ENCODE results near the gene TMEM175. TPM values are rescaled to one million over a fixed set of nuclear protein-coding genes. Genes with fewer than 3 reads are reported as not detected.
A peak's percentile ranks its signal among the peaks of the same experiment; 100 is the strongest.
"Not testable (repeated sequence)": the region's sequence is repeated elsewhere in the genome, so short reads cannot be mapped to it uniquely, and the experiment has no call there.

The TMEM175 gene
- polyA plus RNA-seq, 1 of the 3 experiments (the other 2 are of a cell fraction): 54.2 TPM

GRCh38 chr4:926538-926937, 5.7 kb upstream of the TMEM175 start:
- Histone ChIP-seq H3K4me1 (ENCODE audit: control insufficient read depth in 1 of 2, insufficient read depth in 2 of 2, low read depth in 1 of 2, low read length in 1 of 2) (peaks cover 5 to 14% of the 10 kb centered on the region in 2 experiments; a peak in 3 of 4 replicates), H3K9ac (no peak overlapping the region), H3K9me3 (no peaks in the 10 kb centered on the region), H4K20me1 (ENCODE audit: insufficient read depth) (peaks cover 78% of the 10 kb centered on the region), H3F3A (replicated peaks; ENCODE audit: insufficient read depth) (no peaks in the 10 kb centered on the region), H3K36me3 (replicated peaks in 1 of 2; ENCODE audit: control insufficient read depth in 1 of 2, insufficient read depth in 2 of 2, low read length in 1 of 2) (no peaks in the 10 kb centered on the region), H2AFZ (ENCODE audit: low read depth) (no peak overlapping the region), H3K79me2 (ENCODE audit: insufficient read depth) (peaks cover 89% of the 10 kb centered on the region), H3K9me2 (no peaks in the 10 kb centered on the region), H3K27ac (ENCODE audit: low read depth in 2 of 2, low read length in 1 of 2) (no peak overlapping the region), H3K4me3 (ENCODE audit: low read depth in 2 of 2, low read length in 1 of 2) (no peak overlapping the region), H3K27me3 (ENCODE audit: insufficient read depth) (no peaks in the 10 kb centered on the region), H3K4me2 (no peak overlapping the region)
- no peak for TF ChIP-seq ELF1 (IDR thresholded peaks at IDR 0.05)
- TF ChIP-seq FOXJ3 (CRISPR knock-in tag; IDR thresholded peaks at IDR 0.05): no peak
- no peak for TF ChIP-seq MAX (IDR thresholded peaks at IDR 0.05; ENCODE audit: low read depth)
- no peak for TF ChIP-seq MEF2A (IDR thresholded peaks at IDR 0.05; ENCODE audit: borderline replicate concordance, low read depth)
- TF ChIP-seq RXRA (IDR thresholded peaks at IDR 0.05; ENCODE audit: borderline replicate concordance, low read depth): no peak
- no peak for TF ChIP-seq RAD21 (IDR thresholded peaks at IDR 0.05; ENCODE audit: low read length)
- no peak for TF ChIP-seq YY1 (IDR thresholded peaks at IDR 0.05; ENCODE audit: low read depth)
- no peak for TF ChIP-seq NRF1 (IDR thresholded peaks at IDR 0.05; ENCODE audit: low read depth, low read length)
- ChIA-PET POLR2A (interaction anchor here (1.0 kb wide), 1 partner anchor 60 kb away, joined by 3 read pairs; the partner anchor contains the start of gene IDUA), CTCF (interaction anchor here (0.9 kb wide), 1 partner anchor 13 kb away, joined by 4 read pairs; no protein-coding TSS in a partner anchor)
- 91% methylated on average over 9 of the region's 17 CpGs for WGBS (ENCODE audit: low lambda C conversion rate)
- peak; percentile 49 for DNase-seq

- H3K4me2 ChIP-seq; H3K27me3 ChIP-seq (ENCODE audit: insufficient read depth); POLR2A ChIA-PET; H3K36me3 ChIP-seq (replicated peaks in 1 of 2; ENCODE audit: control insufficient read depth in 1 of 2, insufficient read depth in 2 of 2, low read length in 1 of 2); H3K27ac ChIP-seq (ENCODE audit: low read depth in 2 of 2, low read length in 1 of 2); H3K4me3 ChIP-seq (ENCODE audit: low read depth in 2 of 2, low read length in 1 of 2); H3K9me2 ChIP-seq; H2AFZ ChIP-seq (ENCODE audit: low read depth); H3K9ac ChIP-seq; CTCF ChIA-PET; H3F3A ChIP-seq (replicated peaks; ENCODE audit: insufficient read depth); H3K9me3 ChIP-seq: not testable (repeated sequence)
- Histone ChIP-seq H3K4me1 (ENCODE audit: control insufficient read depth in 1 of 2, insufficient read depth in 2 of 2, low read depth in 1 of 2, low read length in 1 of 2) (peaks cover 5 to 15% of the 10 kb centered on the region in 2 experiments; a peak in 3 of 4 replicates), H3K79me2 (ENCODE audit: insufficient read depth) (peaks cover 87% of the 10 kb centered on the region), H4K20me1 (ENCODE audit: insufficient read depth) (peaks cover 72% of the 10 kb centered on the region)
- DNase-seq: peak; percentile 14
- WGBS (ENCODE audit: low lambda C conversion rate): 95% methylated on average over 17 of the region's 21 CpGs
Observed at GRCh38 chr4:927566-927965, 4.7 kb upstream of the TMEM175 start.

- peak; percentile 5 for DNase-seq
- 95% methylated on average over 15 of the region's 17 CpGs for WGBS (ENCODE audit: low lambda C conversion rate)
- Histone ChIP-seq H3K9me2 (no peaks in the 10 kb centered on the region), H3K4me1 (ENCODE audit: control insufficient read depth in 1 of 2, insufficient read depth in 2 of 2, low read depth in 1 of 2, low read length in 1 of 2) (peaks cover 5 to 21% of the 10 kb centered on the region in 2 experiments; a peak in 3 of 4 replicates), H3K79me2 (ENCODE audit: insufficient read depth) (peaks cover 77% of the 10 kb centered on the region), H3K9ac (no peak overlapping the region), H2AFZ (ENCODE audit: low read depth) (no peak overlapping the region), H3K27me3 (ENCODE audit: insufficient read depth) (no peaks in the 10 kb centered on the region), H3K4me3 (ENCODE audit: low read depth in 2 of 2, low read length in 1 of 2) (no peak overlapping the region), H3K36me3 (replicated peaks in 1 of 2; ENCODE audit: control insufficient read depth in 1 of 2, insufficient read depth in 2 of 2, low read length in 1 of 2) (no peaks in the 10 kb centered on the region), H3K4me2 (no peak overlapping the region), H4K20me1 (ENCODE audit: insufficient read depth) (peaks cover 62% of the 10 kb centered on the region), H3K27ac (ENCODE audit: low read depth in 2 of 2, low read length in 1 of 2) (no peak overlapping the region), H3K9me3 (no peaks in the 10 kb centered on the region), H3F3A (replicated peaks; ENCODE audit: insufficient read depth) (peaks cover 5% of the 10 kb centered on the region)
- ChIA-PET POLR2A (no interaction called here), CTCF (interaction anchor here (1.3 to 4.8 kb wide), 2 partner anchors 58 to 187 kb away, joined by 4 to 22 read pairs; partner anchors contain the start of gene IDUA)
- TF ChIP-seq MEF2A (IDR thresholded peaks at IDR 0.05; ENCODE audit: borderline replicate concordance, low read depth) (no peak), FOSL2 (IDR thresholded peaks at IDR 0.05; ENCODE audit: borderline replicate concordance, low read depth) (no peak), GATA2 (CRISPR knock-in tag; IDR thresholded peaks at IDR 0.05) (no peak), IRF3 (IDR thresholded peaks at IDR 0.05; ENCODE audit: low read depth, low read length) (no peak), FOXJ3 (CRISPR knock-in tag; IDR thresholded peaks at IDR 0.05) (no peak), JUND (IDR thresholded peaks at IDR 0.05) (no peak)
Observed at GRCh38 chr4:929096-929765, 3.0 kb upstream of the TMEM175 start.

All from SK-N-SH (cell line).